Islet of Langerhans (tissue), 1 donor: ENCODE measurements around the gene CCR9.

Experiments used
- FAIRE-seq: peaks from one replicate; lab custom pipeline; 2011; peaks lifted over from hg19 to GRCh38; lab: Jason Lieb, UNC

Gene CCR9

DNA sequence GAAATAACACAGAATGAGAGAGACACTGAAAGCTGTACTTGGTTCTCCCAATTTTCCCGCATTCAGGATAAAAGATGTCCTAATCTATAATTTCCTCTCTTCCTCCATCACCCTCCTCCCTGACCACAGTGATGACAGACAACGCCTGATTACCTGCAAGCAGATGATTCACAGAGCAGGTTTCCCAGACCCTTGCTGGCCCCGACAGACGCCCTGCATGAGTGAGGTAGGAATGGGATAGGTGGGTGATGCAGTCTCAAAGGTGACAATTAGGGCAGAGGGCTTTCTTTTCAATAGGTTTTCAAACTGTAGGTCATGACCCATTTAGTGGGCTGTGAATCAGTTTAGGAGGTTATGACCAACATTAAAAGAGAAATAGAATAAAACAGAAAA, 51.7 kb downstream of the CCR9 start:
- FAIRE-seq: no peak

DNA sequence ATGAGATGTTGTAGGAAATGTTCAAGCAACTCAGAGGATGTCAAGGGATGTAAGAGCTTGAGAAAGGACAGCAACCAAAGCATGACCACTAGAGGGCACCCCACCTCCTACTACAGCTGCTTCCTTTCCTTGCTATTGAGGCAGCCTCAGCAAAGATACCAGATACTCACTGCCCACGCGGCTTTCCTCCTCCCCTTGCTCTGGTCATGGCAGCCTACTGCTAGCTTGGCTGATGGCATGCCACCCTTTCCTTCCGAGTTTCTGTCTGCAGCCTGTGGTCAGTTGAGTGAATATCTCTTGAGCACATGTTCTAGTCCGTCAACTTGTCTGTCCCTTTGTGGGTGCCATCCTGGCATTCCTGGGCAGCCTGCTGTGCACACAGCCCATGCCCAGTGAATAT, 52.5 kb downstream of the CCR9 start:
- peak; percentile 79 for FAIRE-seq

DNA sequence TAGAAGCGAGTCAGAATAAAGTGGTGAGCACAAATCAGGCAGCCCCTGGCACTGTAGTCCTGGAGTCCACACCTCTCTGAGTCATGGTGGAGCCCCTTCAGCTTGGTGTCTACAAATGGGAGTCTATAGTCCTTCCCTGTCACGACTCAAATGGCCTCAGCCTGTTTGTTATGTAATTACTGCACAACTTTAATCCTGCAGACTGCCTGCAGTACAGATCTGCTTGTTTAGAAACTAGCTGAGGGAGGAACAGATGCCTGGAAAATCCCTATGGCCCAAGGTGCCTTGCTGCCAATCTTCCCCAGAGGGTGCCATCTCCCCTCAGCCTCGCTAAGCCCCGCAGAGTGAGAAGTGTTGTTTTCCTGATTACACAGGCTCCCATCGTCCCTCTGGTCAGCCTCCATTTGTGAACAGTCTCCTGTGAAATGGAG, 53.0 kb downstream of the CCR9 start:
- no peak for FAIRE-seq

DNA sequence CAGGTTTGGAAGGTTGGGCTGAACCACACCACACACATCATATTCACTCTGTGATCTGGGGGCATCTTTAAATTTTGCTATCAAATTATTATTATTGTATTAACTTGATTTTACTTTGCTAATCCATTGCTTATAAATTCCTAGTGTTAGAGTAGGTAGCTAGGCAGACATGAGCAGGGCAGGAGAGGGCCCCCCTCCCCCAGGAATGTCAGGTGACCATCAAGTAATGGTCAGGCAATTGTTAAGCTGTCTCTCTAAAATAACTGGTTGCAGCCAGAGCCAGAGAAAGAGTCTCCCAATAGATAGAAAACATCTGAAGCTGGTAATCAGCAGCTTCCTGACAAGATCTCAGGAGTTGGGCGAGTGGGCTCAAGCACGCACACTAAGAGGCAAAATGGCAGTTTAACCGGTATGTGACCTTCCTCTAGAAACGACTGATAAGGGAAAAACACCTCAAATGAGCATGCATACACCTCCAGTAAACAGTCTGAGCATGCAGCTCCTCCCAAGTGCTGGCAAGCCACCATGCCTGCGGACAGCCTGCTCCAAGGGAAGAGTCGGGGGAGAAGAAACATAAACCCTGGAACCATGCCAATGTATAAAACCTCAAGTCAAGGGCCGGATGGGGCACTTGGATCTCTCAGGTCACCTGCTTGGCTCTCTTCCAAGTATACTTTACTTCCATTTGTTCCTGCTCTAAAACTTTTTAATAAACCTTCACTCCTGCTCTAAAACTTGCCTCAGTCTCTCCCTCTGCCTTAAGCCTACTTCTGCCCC, 53.8 kb downstream of the CCR9 start:
- no peak for FAIRE-seq

GRCh38 chr3:45940781-45941365, 54.5 kb downstream of the CCR9 start:
- FAIRE-seq: no peak

DNA sequence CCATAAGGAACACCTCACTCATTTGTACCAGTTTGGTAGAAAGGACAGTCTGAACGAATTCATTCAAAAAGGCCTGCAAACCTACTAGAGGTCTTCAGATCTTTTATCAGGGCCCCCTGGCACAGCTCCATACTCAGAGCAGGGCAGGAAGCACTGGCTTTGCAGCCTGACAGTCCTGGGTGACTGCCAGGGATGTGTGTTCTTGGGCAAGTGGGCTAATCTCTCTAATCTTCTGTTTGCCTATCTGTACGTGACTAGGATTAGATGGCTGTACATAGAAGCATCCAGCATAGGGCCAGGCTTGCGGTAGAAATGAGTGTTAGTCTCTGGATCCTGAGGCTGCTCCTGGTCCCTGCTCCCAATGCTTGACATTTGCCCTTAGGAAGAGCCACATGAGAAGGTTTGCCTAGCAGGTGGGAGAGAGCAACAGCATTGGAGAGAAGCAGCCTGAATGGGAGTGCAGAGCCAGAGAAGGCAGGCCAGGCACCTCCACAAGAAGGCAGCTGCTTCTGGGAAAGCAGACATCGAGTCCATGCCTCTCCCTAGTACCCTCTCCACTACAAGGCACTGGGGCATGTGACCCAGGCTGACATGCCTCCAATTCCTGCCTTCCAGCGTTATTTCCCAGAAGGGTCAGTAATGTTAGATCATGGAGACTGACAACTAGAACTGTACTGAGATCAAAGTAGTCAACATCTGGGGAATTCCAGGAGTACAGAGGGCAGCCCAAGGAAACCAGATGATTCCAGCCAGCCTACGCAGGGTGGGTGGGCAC, 55.9 kb downstream of the CCR9 start:
- FAIRE-seq: no peak

GRCh38 chr3:45943207-45943846, 57.0 kb downstream of the CCR9 start, which contains the start of gene CXCR6:
Gene CXCR6 (plus strand): TSS chr3:45943464. CDS start chr3:45946482, 3,018 bp downstream.
- FAIRE-seq: no peak

- no peak for FAIRE-seq
Observed at GRCh38 chr3:45944830-45945620, 58.7 kb downstream of the CCR9 start.

DNA sequence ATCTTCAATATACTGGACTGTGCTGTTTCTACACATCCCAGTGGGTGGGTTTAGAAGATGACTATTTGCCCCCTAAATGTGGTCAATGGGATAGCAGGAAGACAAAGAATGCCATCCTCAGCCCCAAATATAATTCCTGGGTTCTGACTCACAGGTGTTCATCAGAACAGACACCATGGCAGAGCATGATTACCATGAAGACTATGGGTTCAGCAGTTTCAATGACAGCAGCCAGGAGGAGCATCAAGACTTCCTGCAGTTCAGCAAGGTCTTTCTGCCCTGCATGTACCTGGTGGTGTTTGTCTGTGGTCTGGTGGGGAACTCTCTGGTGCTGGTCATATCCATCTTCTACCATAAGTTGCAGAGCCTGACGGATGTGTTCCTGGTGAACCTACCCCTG, 60.0 kb downstream of the CCR9 start:
- FAIRE-seq: no peak

- no peak for FAIRE-seq
Observed at GRCh38 chr3:45946875-45947274, 60.5 kb downstream of the CCR9 start.

DNA sequence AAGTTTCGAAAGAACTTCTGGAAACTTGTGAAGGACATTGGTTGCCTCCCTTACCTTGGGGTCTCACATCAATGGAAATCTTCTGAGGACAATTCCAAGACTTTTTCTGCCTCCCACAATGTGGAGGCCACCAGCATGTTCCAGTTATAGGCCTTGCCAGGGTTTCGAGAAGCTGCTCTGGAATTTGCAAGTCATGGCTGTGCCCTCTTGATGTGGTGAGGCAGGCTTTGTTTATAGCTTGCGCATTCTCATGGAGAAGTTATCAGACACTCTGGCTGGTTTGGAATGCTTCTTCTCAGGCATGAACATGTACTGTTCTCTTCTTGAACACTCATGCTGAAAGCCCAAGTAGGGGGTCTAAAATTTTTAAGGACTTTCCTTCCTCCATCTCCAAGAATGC, 61.0 kb downstream of the CCR9 start:
- FAIRE-seq: no peak

DNA sequence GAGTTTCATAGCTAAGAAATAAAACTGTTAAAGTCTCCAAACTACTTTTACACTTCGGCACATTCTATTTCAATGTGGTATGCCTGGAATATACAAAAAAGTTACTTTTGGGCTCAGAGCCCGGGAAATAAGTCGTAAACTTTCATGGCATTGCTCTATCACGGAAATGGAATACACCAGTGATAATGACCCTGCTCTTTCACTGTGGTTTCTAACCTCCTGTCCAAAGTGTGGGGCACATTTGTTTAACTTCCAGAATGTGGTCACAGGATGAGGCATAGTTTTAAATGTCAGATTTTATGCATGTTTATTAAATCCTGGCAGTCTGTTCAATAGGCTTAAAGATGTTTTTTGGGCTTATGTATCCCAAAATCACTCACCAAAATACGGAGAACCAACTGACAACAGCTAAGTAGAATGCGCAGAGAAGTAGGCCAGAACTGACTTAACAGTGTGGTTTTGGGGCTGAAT, 62.0 kb downstream of the CCR9 start:
- FAIRE-seq: no peak

- FAIRE-seq: no peak
Observed at GRCh38 chr3:45948881-45949280, 62.5 kb downstream of the CCR9 start.

GRCh38 chr3:45949432-45949831, 63.1 kb downstream of the CCR9 start:
- FAIRE-seq: no peak

DNA sequence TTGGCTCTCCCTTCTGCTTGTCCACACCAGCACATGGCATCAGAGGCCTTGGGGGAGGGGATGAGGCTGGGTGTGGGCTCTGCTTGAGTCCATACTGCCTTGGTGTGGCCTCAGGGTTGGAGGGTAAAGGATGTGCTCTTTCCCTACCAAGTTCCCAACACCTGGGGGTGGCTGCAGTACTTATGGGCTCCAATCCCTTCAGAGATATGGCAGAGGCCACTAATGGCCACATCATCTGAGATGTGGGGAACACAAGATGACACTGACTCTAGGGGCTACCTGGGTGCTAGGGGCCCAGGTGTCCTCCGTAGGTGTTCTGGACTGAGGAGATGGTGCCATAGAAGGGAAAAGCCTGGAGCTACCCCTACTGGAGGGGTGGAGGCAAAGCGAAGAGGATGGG, 63.8 kb downstream of the CCR9 start:
- no peak for FAIRE-seq

GRCh38 chr3:45950686-45951600, 64.6 kb downstream of the CCR9 start:
- no peak for FAIRE-seq

DNA sequence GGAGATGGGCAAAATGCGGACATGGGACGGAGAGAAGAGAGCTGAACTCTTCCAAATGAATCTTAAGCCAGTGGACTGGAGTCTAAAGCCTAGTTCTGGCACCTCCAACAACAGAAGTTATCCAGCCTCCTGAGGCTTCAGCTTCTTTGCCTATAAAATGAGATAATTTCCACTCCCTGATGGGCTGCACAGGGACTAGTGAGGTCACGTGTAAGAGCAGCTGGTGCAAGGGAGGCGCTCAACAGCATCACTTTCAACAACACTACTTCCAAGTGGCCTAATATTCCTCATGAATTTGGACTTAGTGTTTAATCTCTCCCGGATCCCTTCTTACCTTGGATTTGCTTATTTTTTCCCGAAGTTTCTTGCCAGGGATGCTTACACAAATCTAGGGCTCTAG, 65.6 kb downstream of the CCR9 start:
- no peak for FAIRE-seq

DNA sequence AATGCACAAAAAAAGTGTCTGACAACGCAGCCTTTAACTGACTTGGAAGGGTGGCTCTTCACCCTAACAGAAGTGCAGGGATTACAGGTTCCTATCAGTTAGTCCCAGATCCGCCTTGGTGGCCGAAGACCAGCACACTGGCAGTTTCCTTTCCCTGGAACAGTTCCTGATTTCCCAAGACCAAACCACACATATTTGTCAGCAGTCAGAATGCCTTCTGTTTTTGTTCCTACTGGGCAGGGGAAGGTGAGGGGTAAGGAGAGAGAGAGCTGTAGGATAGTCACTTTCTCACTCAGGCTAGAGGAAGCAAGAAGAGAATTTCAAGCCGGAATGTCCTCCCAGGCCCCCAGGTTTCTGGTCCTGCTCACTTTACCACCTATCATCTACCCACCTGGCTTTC, 66.1 kb downstream of the CCR9 start:
- no peak for FAIRE-seq
